Rectal smooth muscle tissue (tissue), 1 donor: ENCODE measurements around the gene EPS8L3.
"Not testable (repeated sequence)": the region's sequence is repeated elsewhere in the genome, so short reads cannot be mapped to it uniquely, and the experiment has no call there.

Experiments
- H3K27ac ChIP-seq: one replicate; pipeline ENCODE4 v1.7.0; 2013; ENCODE audit warnings: low read depth, low read length, inconsistent platforms
- H3K27me3 ChIP-seq: one replicate; pipeline ENCODE4 v1.7.0; 2013; ENCODE audit warnings: low read length; ENCODE audit not compliant: control insufficient read depth, insufficient read depth
- H3K36me3 ChIP-seq: one replicate; pipeline ENCODE4 v1.7.0; 2013; ENCODE audit warnings: low read length; ENCODE audit not compliant: control insufficient read depth, insufficient read depth
- H3K4me1 ChIP-seq: one replicate; pipeline ENCODE4 v1.7.0; 2013; ENCODE audit warnings: low read length; ENCODE audit not compliant: control insufficient read depth, insufficient read depth
- H3K4me3 ChIP-seq: one replicate; pipeline ENCODE4 v1.7.0; 2013; ENCODE audit warnings: low read length
- H3K9ac ChIP-seq: one replicate; pipeline ENCODE4 v1.7.0; 2013; ENCODE audit warnings: low read length

Gene EPS8L3

DNA sequence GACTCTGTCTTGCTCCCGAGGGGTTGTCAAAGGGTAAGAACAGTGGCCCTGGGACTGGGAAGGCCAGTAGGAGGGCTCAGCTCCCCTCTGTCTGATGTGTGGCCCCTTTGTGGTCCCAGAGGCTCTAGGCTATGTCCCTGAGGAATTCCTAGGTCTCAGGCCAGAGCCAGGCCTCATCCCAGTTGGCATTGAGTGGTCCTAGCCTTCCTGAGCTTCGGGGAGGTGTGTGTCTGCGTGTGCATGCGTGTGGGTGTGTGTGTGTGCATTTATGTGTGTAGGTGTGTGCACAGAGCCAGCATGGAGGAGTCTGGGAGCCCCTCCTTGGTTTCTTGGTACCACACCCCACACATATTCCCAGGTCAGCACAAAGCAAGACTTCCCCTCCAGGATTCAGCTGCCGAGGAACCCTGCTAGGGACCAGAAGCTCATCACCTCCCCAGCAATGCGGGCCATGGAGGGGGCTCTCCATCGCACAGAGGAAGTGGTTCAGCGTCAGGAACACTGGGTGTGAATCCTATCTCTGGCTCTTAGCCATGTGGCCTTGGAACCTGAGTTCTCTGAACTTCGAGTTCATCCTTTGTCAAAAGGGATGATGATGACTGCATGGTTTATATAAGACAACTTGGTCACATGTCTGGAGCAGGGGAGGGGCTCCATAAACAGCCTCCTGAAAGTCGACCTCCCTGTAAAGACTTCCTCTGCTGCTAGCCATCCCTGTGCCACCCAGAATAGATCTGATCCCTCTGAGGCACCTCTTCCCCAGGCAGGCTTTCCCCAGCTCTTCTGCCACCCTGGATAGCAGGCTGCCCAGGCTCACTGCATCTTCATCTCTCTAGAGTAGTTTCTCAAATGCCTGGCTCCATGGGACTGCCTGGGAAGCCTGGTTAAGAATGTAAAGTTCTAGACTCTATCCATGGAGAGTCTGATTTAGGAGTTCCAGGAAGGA, 8.3 kb upstream of the EPS8L3 start:
- H3K4me3 ChIP-seq: no peak overlapping the region
- H3K27ac ChIP-seq: no peak overlapping the region
- H3K4me1 ChIP-seq: peaks cover 2% of the 10 kb centered on the region
- peaks cover 2% of the 10 kb centered on the region for H3K27me3 ChIP-seq
- H3K9ac ChIP-seq: no peak overlapping the region
- no peaks in the 10 kb centered on the region for H3K36me3 ChIP-seq

DNA sequence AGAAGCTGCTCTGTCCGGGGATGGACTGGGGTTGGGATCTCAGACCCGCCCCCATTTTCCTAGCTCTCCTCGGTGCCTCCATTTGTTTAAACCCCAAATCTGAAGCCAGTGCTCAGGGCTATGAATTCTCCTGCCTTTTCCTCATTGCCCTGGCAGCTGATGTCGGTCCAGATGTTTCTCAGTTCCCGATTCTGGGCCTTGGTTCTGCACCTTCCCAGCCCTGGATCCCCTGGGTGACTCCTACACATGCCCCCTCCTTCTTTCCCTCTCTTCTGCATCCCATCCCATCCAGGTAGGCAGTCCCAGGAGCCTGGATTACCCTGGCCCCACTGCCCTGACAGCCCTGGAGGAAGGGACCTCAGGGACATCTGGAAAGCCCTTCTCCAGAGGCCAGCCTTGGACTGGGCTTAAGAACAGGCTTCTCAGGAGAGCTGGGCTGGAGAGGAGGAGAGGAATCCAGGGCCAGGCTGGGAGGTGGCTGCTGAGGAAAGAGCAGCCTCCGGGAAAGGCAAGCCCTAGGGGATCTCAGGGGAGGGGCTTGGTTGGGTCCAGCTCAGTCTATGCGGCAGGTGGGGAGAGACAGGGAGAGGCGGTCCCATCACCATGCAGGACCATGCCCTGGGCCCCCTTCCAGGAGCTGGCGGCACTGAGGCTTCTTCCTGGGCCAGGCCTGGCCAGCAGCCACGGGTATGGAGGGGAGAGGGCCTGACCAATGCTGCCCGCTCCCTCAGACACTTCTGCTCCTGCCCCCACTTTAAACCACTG, 6.8 kb upstream of the EPS8L3 start:
- Histone ChIP-seq H3K4me1 (peaks cover 2% of the 10 kb centered on the region), H3K36me3 (no peaks in the 10 kb centered on the region), H3K27ac (no peak overlapping the region), H3K9ac (no peak overlapping the region), H3K4me3 (no peak overlapping the region), H3K27me3 (peaks cover 2% of the 10 kb centered on the region)

DNA sequence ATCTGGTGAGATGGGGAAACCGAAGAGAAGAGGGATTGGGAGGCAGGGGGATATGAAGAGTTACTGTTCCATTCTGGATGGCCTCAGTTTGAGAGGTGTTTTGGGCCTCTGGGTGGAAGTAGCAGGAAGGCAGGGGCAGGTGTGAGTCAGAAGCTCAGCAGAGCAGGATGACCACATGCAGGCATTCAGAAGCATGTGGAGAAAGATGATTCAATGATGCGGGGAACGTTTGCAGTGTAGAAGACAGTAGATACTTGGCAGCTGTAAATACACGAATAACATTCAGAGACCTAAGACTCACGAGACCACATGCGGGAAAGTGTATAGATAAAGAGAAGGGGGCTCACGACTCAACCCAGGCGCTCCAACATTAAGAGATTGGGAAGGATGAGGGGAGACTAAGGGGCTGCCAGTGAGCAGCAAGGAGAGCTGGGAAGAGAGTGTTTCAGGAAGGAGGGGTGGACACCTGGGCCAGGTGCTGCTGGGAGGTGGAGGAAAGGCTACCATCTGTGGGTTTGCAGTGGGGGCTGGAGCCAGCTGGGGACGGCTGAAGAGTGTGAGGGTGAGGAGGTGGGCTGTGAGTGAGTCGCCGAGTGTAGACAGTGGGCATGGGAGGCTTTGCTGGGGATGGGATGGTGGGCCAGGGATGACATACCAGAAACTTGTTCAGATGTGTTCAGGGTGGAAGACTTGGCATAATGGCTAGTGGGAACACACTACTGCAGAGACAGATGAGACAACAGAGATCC, 5.8 kb upstream of the EPS8L3 start:
- Histone ChIP-seq H3K27ac (no peak overlapping the region), H3K4me3 (no peak overlapping the region), H3K36me3 (no peaks in the 10 kb centered on the region), H3K9ac (no peak overlapping the region), H3K4me1 (peaks cover 2% of the 10 kb centered on the region), H3K27me3 (peaks cover 2% of the 10 kb centered on the region)

DNA sequence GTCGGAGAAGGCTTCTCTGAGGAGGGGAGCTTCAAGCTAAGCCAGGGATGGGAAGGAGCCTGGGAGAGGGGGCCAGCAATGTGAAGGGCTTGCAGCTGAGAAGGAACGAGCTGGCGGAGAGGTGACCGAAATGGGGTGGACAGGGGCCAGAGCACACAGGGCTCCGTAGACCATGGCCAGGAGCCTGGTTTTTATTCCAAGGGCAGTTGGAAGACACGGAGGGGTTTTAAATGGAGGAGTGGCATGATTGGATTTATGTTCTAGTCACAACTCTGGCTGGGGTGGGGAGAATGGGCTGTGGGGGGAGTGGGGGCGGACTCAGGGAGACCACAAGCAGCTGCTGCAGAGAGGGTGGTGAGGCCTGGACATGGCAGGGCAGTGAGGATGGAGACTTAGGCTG, 5.1 kb upstream of the EPS8L3 start:
- Histone ChIP-seq H3K27me3 (no peaks in the 10 kb centered on the region), H3K27ac (no peak overlapping the region), H3K4me3 (no peak overlapping the region), H3K4me1 (peaks cover 2% of the 10 kb centered on the region), H3K9ac (no peak overlapping the region), H3K36me3 (no peaks in the 10 kb centered on the region)

DNA sequence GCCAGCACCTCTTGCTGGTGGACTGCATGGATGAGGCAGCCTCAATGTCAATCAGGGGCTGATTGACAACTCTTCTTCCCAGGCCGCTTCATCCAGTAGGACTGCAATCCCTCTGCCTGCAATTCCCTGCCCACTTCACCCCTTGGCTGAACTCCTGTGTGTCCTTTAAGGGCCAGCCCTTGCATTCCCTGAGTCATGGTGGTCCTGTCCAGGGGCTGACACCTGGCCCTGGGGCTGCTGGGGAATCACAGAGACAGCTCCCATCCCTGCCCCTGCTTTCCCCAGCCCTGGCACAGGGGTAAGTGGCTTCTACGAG, 4.6 kb upstream of the EPS8L3 start:
- no peak overlapping the region for H3K4me3 ChIP-seq
- H3K36me3 ChIP-seq: no peaks in the 10 kb centered on the region
- no peak overlapping the region for H3K9ac ChIP-seq
- no peak overlapping the region for H3K27ac ChIP-seq
- no peaks in the 10 kb centered on the region for H3K27me3 ChIP-seq
- H3K4me1 ChIP-seq: no peaks in the 10 kb centered on the region

DNA sequence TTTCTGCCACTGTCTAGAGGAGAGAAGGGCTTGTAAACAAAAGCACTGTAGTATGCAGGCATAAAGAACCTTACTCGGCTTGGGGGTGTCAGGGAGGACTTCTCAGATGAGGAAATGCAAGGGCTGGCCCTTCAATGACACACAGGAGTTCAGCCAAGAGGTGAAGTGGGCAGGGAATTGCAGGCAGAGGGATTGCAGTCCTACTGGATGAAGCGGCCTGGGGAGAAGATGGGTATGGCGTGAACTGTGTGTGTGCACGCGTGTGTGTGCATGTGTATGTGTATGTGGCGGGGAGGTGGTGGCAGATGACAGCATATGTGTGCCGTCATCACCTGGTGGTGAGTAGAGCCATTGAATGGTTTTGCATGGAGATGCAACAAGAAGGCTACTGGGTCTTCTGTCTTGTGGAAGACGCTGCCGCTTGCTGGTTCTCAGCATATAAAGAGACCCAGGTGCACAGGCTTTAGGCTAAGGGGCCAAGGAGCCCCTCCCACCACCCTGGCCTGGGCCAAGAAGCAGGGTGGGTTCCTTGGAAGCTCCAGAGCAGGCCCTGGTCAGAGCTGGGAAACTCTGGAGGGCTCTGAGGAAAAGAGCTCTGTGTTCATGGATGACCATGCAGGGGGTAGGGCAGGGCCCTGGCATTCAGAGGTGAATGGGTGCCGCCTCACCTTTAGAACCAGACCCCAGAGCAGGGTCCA, 4.1 kb upstream of the EPS8L3 start:
- H3K4me3 ChIP-seq: no peak overlapping the region
- H3K27me3 ChIP-seq: no peaks in the 10 kb centered on the region
- no peaks in the 10 kb centered on the region for H3K4me1 ChIP-seq
- H3K9ac ChIP-seq: no peak overlapping the region
- H3K36me3 ChIP-seq: no peaks in the 10 kb centered on the region
- H3K27ac ChIP-seq: no peak overlapping the region

DNA sequence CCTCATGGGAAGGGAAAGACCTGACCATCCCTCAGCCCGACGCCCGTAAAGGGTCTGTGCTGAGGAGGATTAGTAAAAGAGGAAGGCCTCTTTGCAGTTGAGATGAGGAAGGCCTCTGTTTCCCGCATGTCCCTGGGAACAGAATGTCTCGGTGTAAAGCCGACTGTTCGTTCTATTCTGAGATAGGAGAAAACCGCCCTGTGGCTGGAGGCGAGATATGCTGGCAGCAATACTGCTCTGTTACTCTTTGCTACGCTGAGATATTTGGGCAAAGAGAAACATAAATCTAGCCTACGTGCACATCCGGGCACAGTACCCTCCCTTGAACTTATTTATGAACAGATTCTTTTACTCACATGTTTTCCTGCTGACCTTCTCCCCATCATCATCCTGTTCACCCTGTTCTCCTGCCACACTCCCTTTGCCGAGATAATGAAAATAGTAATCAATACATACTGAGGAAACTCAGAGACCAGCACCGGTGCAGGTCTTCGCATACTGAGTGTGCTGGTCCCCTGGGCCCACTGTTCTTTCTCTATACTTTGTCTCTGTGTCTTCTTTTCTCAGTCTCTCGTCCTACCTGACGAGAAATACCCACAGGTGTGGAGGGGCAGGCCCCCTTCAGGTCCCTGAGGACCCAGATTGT, 3.4 kb upstream of the EPS8L3 start:
- H3K27ac ChIP-seq, H3K4me3 ChIP-seq, H3K27me3 ChIP-seq, H3K36me3 ChIP-seq, H3K9ac ChIP-seq, H3K4me1 ChIP-seq: not testable (repeated sequence)

DNA sequence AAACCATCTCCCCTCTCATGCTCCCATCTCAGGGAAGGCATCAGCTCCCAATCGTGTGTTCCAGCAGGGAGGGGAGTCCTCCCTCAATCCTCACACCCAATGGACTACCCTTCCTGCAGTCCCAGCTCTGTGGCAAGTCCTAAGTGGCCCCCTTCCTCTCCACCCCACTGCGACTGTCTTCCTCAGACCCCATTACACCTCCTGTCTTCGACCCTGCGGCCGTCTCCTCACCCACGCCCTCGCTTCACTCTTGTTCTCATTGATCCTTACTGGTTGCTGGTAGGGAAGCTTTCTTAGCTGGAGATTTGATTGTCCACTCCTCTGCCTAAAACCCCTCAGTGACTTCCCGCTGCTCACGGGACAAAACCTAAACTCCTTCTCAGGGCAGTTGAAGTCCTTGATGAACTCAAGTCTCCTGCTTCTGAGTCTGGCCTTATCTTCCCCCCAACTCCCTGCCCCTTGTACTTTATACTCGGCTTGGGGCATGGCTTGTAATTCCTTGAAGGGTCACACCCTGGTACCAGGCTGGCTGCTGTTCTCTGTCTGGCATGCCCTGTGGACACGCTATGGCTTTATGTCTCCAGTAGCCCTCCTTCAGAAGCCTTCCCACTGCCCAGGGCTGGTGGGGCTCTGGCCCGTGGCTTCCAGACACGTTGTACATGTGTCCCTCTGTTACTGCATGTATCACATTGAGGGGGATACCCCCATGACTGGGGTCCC, 2.3 kb upstream of the EPS8L3 start:
- Histone ChIP-seq H3K4me1 (no peaks in the 10 kb centered on the region), H3K27me3 (no peaks in the 10 kb centered on the region), H3K27ac (no peak overlapping the region), H3K36me3 (no peaks in the 10 kb centered on the region), H3K4me3 (no peak overlapping the region), H3K9ac (no peak overlapping the region)

DNA sequence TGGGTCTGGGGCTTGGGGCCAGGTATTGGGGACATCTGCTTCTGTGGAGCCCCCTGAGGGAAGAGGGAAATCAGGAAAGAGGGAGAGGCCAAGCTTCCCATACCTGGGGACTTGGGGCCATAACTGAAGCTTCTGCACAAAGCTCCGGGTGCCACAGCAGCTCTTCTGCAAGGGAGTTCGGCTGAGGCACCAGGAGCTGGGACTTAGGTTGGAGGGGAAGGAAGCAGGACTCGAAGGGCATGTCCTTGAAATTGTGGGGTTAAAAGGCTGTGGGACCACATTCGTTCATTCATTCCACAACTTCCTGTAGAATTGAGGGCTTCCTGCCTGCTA, 1.7 kb upstream of the EPS8L3 start:
- no peaks in the 10 kb centered on the region for H3K36me3 ChIP-seq
- no peaks in the 10 kb centered on the region for H3K4me1 ChIP-seq
- no peak overlapping the region for H3K4me3 ChIP-seq
- H3K27me3 ChIP-seq: no peaks in the 10 kb centered on the region
- no peak overlapping the region for H3K27ac ChIP-seq
- no peak overlapping the region for H3K9ac ChIP-seq

DNA sequence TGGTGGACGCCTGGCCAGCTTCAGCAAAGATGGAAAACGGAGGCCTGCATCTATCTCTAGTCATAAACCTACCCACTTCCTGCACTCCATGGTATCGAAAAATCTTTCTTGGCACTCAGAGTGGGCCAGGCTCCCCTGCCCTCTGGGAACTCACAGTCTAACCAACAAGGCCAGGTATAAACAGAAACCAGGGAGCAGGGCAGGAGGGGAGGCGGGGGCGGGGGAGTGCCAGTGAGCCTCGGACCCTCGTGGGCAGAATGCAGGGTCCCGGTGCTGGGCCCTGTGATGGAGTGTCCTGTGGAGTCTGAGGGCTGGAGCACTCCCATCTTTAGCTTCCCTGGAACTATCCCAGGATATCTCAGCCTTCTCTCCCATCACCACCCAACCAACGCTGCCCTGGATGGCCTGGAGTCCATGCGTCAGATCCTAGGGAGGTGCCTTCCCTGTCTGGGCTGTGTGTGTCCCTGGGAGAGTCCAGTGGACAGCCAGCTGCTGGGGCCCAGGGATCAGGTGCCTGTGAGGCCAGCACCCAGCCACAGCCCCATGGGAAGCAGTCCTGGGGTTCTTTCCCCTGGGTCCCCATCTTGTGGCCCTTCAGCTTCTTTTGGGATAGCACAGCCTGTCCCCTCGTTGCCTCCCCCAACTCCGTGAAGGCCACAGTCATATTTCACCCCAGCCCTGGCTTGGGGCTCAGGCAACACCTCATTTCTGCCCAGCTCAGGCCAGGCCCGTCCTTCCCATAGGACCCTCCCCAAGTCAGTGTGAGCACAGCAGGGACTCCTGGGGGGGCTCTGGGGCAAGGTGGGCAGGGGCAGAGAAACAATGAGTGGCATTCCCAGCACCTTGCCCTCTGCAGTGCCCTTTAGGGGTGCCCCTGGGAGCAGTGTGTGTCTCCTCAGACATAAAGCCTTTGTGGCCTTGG, 1.1 kb upstream of the EPS8L3 start:
- Histone ChIP-seq H3K4me3 (no peak overlapping the region), H3K9ac (no peak overlapping the region), H3K27me3 (no peaks in the 10 kb centered on the region), H3K4me1 (no peaks in the 10 kb centered on the region), H3K27ac (no peak overlapping the region), H3K36me3 (no peaks in the 10 kb centered on the region)
